CD4-positive, alpha-beta T cell treated with Interleukin-21 for 1 hour (primary cell): Measurements from ENCODE around the gene DOCK8.

Experiments used
- DNase-seq: peaks from one replicate; pipeline ENCODE4 v3.0.0-alpha.2; 2020

Gene DOCK8

DNA sequence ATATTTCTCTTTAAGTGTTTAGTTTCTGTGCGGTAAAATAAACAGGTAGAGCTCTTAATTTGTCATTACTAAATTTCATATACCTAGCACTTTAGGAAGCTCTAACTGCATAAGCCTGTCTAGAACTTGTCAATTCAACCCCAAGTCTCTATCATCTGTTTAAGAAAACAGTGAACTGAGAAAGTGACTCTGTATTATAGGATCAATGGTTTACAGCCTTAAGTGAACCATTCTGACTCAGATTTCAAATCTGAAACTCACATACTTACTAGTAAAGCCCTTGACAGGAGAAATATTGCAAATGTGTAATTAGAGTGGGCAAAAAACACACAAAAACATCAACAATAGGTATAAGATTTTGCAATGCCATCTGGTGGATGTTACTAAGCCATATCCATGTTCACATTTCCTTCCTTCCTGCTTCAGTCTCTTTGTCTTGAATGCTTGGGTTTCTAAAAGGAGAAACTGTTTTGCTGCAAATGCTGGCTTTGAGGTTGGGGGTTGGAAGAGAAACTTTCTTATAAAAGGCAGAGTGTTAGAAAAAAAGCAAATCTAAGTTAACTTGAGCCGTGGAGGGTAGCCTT is 101.8 kb downstream of the DOCK8 start:
- DNase-seq, result no peak

DNA sequence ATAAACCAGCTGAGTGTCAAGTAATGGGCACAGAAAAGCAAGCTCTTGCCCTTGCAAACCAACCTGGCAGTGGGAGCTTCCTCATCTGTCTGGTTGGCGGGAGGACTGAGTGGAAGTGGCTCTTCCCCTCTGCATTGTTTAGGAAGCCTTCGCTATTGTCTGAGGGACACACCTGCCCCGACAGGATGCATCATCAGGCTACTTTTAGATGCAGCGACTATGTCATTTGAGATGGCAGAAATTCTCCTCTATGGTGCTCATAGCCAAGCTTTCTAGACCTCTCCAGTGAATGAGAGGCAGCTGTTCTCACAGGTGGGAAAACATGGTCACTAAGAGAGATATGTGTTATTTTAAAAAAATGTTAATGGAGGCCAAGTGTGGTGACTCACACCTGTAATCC is 104.0 kb downstream of the DOCK8 start:
- DNase-seq, result no peak

DNA sequence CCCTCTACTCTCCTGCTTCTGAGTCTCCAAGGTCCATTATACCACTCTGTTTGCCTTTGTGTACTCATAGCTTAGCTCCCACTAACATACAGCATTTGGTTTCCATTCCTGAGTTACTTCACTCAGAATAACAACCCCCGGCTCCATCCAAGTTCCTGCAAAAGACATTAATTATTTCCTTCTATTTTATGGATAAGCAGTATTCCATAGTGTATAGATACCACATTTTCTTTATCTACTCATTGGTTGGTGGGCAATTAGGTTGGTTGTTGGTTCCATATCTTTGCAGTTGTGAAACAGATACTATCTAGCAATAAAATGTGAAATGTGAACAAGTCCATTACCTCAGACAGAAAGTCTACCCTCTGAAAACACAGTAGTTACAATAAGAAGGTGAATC is 110.3 kb downstream of the DOCK8 start:
- no peak for DNase-seq

DNA sequence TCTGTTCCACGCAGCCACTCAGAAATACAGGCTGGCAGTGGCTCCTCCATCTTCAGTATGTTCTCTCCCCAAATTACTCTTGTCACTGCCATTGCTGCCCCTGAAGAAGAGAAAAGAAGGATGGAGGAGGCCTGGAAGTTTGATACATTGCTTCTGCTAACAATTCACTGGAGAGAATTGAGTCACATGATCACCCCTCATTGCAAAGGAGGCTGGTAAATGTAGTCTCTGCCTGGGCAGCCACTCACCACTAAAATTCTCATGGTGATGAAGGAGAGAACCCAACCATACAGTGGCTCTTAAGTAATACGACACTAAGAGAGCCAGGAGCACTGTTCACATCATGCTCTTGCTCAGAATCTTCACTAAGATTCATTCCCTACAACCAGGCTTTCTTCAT is 112.0 kb downstream of the DOCK8 start:
- DNase-seq, result no peak

GRCh38 chr9:328453-328852 is 113.8 kb downstream of the DOCK8 start:
- no peak for DNase-seq

DNA sequence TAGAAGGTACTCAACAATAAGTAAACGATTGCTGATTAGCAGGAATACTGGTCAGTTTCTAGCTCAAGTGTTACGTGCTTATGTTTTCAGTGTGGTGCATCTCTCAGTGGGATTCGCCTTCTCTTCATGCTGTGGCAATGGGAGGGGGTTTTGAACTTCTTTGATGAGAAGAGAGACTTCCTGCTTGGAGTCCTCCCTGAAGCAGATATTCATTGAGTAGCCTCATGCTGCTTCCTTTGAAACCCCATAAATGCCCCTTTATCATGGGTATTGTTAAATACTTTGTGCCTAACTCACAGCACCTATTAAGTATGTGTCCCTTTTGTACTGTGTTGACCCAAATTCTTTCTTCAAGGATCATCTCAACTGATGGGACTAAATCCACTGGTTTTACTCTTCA is 116.5 kb downstream of the DOCK8 start:
- no peak for DNase-seq

DNA sequence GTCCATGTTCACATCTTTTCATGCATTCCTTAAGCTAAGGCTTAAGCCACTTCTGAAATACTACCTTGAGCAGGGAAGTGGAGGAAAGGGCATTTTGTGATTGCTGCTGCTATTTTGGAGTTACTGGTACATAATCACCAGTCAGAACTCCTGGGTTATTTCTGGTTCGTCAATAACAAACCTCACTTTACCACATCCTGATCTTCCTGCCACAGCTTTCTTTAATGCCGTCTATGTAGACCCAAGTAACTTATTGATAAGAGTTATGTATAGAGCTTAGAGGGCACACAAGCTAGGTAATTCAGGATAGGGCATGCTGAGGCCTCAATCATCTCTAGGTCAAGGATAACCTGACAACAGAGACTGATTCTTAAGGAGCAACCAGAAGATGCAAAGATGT is 120.7 kb downstream of the DOCK8 start:
- DNase-seq, result no peak

DNA sequence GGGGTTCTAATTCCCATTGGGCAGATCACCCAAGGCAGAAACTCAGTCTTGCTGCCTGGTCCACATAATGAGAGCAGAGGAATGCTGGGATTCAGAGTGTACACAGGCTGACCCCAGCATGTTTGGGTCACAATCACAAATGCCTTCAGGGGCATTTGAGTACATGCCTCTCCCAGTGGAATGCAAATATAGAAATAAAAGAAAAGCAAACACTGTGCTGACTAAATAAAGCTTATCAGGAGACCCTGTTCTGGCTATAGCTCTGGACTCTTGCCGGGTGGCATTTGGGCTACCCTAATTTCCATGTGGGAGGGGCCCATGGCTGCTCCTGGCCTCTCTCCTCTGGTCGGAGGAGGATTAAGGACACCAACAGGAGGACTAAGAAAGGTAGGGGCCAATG is 121.4 kb downstream of the DOCK8 start:
- DNase-seq, result no peak

- no peak for DNase-seq
Measured at GRCh38 chr9:338602-339001, 123.9 kb downstream of the DOCK8 start.

DNA sequence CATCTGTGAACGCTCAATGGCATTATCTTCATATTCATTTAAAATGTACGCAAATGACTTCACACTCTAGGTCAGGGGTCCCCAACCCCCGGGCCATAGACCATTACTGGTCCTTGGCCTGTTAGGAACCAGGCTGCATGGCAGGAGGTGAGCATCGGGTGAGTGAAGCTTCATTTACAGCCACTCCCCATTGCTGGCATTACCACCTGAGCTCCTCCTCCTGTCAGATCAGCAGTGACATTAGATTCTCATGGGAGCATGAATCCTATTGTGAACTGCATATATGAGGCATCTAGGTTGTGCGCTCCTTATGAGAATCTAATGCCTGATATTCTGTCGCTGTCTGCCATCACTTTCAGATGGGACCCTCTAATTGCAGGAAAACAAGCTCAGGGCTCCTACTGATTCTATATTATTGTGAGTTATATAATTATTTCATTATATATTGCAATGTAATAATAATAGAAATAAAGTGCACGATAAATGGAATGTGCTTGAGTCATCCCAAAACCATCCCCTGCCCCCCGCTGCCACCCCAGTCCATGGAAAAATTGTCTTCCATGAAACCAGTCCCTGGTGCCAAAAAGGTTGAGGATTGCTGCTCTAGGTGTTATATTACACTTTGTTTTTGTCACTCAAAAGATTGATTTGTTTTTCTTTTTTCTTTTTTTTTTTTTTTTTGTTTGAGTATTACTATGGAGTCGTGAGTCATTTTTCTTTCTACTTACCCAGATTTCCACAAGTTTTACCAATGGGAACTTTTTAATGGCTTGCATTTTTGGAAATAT is 127.2 kb downstream of the DOCK8 start:
- DNase-seq, result no peak

DNA sequence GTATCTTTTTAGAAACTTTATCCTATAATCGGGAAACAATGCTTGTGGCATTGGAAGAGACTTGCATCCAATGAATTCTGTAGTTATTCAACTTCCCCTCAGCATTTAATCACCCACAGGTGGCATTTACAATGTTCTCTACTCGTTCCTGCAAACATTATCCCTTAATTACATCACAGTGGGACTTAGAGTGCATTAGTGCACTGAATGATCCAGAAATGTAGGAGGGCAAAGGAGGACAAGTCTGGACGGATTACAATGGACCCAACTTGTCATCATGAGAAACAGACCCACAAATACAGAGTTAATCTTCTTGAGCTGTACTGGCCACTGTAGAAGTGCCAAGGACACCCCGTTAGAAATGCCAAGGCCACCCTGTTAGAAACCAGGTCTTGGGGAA is 129.1 kb downstream of the DOCK8 start:
- DNase-seq, result no peak

DNA sequence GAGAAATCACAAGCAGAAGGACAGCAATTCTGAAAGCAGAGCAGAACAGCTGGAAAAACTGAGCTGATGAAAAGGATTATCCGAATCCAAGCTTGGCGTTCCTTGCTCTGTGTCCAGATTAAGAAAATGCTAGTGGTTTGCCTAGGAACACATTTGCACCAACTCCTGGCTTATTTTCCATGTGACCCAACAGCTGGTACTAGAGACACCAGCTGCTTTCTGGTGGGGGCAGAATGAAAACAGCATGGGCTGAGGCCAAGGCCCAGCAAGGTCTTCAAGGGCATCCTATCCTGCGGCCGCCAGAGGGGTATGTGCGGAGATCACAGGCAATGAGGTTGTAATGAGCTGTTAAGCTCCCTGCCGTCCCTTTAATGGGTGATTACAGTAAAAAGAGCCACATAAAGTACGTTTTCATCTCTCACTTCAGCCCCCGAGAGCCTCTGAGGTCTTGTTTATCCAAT is 131.5 kb downstream of the DOCK8 start:
- DNase-seq, result no peak

DNA sequence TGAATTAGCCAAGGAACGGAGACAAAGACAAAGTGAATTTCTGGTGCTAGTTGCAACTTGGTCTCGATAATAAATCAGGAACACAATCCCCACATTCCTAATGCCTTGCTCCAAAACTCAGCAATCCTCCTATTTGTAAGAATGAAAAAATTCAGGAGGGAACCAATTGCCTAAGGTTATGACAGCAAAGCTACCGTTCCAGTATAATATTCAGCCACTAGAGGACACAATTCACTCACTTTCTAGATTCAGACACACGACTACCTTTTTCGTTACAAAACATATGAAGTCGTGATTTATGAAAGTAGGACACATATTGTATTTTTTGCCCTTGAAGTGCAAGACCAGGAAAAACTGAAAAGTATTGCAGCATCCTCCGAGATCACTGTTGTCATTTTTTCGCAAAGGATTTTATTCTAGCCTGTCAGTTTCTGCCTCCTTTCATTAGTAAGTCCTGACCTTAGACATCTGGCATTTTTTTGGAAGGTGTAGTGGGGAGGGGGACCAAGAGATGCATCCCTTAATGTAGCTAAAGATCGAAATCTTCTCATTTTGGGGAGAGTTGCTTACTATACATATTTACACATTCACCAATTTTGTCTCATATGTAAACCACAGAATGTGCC is 133.1 kb downstream of the DOCK8 start:
- DNase-seq, result no peak

- no peak for DNase-seq
Measured at GRCh38 chr9:350384-350783, 135.7 kb downstream of the DOCK8 start.

DNA sequence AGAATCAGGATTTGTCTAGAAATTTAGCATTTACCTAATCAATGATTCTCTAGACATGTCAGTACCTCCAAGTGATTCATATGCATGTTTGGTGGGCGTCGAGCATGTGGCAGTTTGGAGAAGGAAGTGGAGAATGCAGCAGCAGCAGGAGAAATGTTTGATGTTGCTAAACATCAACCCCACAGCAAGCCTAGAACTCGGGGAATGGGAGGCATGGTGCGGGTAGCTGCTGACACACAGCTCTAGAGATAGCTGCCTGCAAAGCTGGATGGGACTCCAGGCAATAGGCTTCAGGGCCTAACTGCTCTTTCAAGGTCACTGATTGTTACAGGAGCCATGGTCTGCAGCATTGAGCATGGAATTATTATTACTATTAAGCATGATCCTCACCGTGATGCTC is 137.3 kb downstream of the DOCK8 start:
- no peak for DNase-seq

DNA sequence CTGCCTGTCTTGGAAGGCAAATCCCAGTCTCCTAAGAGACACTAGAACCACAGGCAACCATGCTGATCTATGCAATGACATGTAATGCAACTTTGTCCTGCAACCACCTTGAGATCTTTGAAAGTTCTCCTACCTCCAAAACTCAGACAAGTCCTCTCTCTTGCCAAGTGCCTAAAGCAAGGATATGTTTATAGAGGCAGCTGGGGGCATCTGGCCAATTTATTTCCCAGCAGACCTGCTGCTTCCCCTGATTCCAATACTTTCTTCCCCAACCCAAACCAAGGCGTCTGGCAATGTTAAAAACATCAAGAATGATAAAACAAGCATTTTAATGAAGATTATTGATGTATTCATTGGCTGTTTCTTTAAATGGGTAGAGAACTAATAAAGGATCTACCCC is 138.4 kb downstream of the DOCK8 start:
- DNase-seq, result no peak

DNA sequence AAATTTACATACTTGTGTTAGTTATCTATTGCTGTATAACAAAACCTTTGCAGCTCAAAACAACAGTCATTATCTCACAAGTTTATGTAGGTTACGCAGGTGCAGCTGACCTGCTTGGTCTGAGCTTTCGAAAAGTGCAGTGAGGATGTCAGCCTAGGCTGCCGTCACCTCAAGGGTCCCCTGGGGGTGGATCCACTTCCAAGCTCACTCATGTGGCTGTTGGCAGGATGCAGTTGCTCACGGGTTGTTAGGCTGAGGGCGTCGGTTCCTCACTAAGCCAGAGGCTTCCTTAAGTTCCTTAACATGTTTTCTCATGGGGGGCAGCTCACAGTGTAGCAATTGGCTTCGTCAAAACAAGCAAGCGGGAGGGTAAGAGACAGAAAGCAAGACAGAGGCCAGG is 139.8 kb downstream of the DOCK8 start:
- DNase-seq, result no peak

DNA sequence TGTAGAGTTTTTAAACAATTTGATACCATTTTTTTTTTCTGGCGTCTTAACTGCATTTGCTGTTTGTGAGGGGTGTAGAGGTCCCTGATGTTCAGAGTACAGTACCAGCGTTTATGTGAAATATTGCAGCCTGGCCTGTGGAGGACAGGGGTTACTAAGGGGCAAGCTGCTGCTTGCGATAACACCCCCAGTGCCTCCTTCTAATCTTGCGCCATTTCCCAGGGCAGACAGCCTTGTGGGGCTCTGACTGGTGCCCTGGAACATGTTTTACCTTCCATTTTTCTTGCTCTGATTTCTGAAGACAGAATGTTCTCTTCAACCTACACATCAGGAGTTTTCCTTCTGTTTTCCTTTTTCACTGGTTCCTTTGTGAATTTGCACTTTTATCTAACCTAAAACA is 142.9 kb downstream of the DOCK8 start:
- DNase-seq, result no peak

DNA sequence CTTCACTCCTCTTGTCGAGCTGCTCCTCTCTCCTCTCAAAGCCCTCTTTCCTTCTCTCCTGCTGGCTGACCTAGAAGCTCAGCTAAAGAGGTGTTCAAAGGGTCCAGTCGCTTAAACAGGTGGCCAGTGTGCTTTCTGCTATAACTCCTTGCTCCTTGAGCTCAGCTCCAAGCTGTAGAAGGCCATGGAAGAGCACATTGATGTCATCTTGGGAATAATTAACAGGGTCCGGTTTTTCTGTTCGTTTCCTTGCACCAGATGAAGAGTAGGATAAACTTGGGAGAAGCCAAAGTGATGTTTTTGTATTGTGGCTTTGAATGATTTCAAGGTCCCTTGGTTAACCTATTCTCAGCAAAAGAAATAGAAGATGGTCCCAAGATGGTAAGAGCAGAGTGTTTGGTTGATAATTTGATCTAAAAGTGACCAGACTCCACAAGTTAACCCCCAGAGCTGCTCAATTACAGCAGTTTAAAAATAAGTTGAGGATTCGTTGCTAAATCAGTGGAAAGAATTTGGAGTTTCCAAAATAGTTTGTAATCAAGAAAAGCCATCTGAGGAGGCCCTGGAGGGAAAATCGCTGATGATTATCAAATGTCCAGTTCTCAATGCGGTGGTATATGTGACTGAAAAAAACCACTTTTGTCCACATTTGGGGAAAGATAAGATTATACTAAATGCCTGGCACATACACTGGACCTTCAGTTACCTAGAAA is 148.1 kb downstream of the DOCK8 start:
- no peak for DNase-seq

DNA sequence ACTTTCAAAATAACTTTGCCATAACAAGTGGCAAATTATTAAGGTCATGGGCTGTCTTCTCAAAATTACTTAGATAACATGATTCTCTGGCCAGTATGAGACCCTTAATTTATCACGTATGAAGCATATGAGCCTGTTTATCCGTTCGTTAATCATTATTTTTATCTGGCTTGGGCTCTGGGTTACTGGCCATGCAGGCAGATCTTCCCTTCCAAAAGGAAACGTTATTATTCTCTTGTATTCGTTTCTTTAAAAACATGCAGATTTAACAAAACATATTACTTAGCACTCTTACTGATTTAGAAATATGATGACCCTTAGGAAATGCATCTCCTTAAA is 148.6 kb downstream of the DOCK8 start:
- no peak for DNase-seq

- no peak for DNase-seq
Measured at GRCh38 chr9:365436-365835, 150.8 kb downstream of the DOCK8 start.

GRCh38 chr9:366620-367019 is 152.0 kb downstream of the DOCK8 start:
- no peak for DNase-seq

DNA sequence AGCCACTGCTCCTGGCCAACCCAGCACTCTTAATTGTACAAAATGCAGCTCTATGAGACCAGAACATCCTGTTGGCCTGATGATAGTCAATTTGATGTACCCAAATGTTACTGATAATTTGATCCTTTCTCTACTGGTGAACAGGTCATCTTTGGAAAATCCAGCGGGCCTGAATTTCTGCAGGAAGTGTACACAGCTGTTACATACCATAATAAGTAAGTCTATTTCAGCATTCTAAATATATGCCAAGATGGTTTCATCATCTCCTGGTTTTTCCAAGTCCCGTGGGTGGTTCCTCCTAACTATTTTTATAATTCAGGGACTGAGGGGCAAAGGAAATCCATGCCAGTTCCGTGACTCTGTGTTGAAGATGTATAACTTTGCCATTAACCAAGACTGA is 155.4 kb downstream of the DOCK8 start:
- DNase-seq, result no peak

DNA sequence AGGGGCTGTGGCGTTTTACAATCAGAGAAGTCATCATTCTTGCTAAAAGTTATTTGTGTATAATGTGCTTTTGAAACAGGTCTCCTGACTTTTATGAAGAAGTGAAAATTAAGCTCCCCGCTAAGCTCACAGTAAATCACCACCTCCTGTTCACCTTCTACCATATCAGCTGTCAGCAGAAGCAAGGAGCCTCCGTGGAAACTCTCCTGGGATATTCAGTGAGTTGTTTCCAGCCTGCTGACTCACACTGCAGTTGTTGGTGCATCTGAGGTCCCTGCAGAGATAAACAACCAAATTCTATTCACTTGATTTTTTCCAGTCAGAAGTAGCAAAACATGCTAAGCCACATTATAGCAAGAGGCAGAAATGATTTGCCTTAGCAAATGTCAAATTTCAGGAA is 156.7 kb downstream of the DOCK8 start:
- no peak for DNase-seq
